OCI-LY1 (cell line): ENCODE measurements around the gene KIFAP3.

Source experiments
- H2AFZ ChIP-seq: fragments of 200-600 bp; sonication (generic), shearing (Covaris generic); 2 replicates; pipeline ENCODE4 v1.6.0; 2014; ENCODE audit warnings: antibody characterized with exemption, mild to moderate bottlenecking, low read length
- H3F3A ChIP-seq: fragments of 200-600 bp; sonication (generic), shearing (Covaris generic); 2 replicates; pipeline ENCODE4 v1.6.0; 2014; ENCODE audit warnings: mild to moderate bottlenecking, antibody characterized with exemption, low read length, moderate library complexity; ENCODE audit not compliant: insufficient read depth
- H3K27ac ChIP-seq: fragments of 200-600 bp; sonication (generic); 2 replicates; pipeline ENCODE4 v1.5.1; 2014; ENCODE audit warnings: low read length, mixed run types, mild to moderate bottlenecking, low read depth; ENCODE audit not compliant: poor library complexity, severe bottlenecking
- H3K27me3 ChIP-seq: fragments of 200-600 bp; sonication (generic); 2 replicates; pipeline ENCODE4 v1.6.0; 2014; ENCODE audit warnings: antibody characterized with exemption, mild to moderate bottlenecking, low read length, moderate library complexity; ENCODE audit not compliant: insufficient read depth
- H3K36me3 ChIP-seq: fragments of 200-600 bp; sonication (generic); 2 replicates; pipeline ENCODE4 v1.6.1; 2014; ENCODE audit warnings: mild to moderate bottlenecking, antibody characterized with exemption, low read length, moderate library complexity, mixed read lengths; ENCODE audit not compliant: insufficient read depth
- H3K4me1 ChIP-seq: fragments of 200-600 bp; sonication (generic); 2 replicates; pipeline ENCODE4 v1.5.1; 2014; ENCODE audit warnings: mild to moderate bottlenecking, low read length, moderate library complexity; ENCODE audit not compliant: insufficient read depth, severe bottlenecking
- H3K4me2 ChIP-seq: fragments of 200-600 bp; sonication (generic), shearing (Covaris generic); 2 replicates; pipeline ENCODE4 v1.6.1; 2014; ENCODE audit warnings: low read length
- H3K4me3 ChIP-seq: fragments of 200-600 bp; sonication (generic); 2 replicates; pipeline ENCODE4 v1.5.1; 2014; ENCODE audit warnings: low read length, low read depth, mild to moderate bottlenecking, mixed read lengths; ENCODE audit not compliant: poor library complexity, severe bottlenecking
- H3K79me2 ChIP-seq: fragments of 200-600 bp; shearing (Covaris generic); 2 replicates; pipeline ENCODE4 v1.6.1; 2016; ENCODE audit warnings: mixed run types, low read length, mixed read lengths; ENCODE audit not compliant: insufficient read depth
- H3K9ac ChIP-seq: fragments of 200-600 bp; sonication (generic), shearing (Covaris generic); 2 replicates; pipeline ENCODE4 v1.6.1; 2014; ENCODE audit warnings: mild to moderate bottlenecking, low read length, mixed read lengths
- H3K9me2 ChIP-seq: fragments of 200-600 bp; sonication (generic), shearing (Covaris generic); 2 replicates; pipeline ENCODE4 v1.6.1; 2014; ENCODE audit warnings: low read depth, mild to moderate bottlenecking, low read length, mixed read lengths
- H3K9me3 ChIP-seq: fragments of 200-600 bp; shearing (Covaris generic); 2 replicates; pipeline ENCODE4 v1.6.1; 2014; ENCODE audit warnings: low read length, mixed read lengths
- H4K20me1 ChIP-seq: fragments of 200-600 bp; sonication (generic), shearing (Covaris generic); 2 replicates; pipeline ENCODE4 v1.6.0; 2016; ENCODE audit warnings: mild to moderate bottlenecking, low read length; ENCODE audit not compliant: insufficient read depth
- CTCF ChIP-seq: fragments of 200-600 bp; sonication (generic), shearing (Covaris generic); IDR thresholded peaks from 2 replicates; pipeline ENCODE4 v1.5.1; 2017; ENCODE audit warnings: mild to moderate bottlenecking, antibody characterized with exemption, low read length, moderate library complexity, mixed read lengths
- EZH2 ChIP-seq: fragments of 200-600 bp; sonication (generic), shearing (Covaris generic); IDR thresholded peaks from 2 replicates; pipeline ENCODE4 v1.8.0; 2017; ENCODE audit warnings: borderline replicate concordance, mixed run types, mild to moderate bottlenecking, antibody characterized with exemption, low read length, moderate library complexity, mixed read lengths

The KIFAP3 gene

GRCh38 chr1:169946206-169946605 lies 128.3 kb downstream of the KIFAP3 start:
- H3K27me3 ChIP-seq, result no peaks in the 10 kb centered on the region
- H3K27ac ChIP-seq, result no peak overlapping the region
- no peak overlapping the region for H3K9ac ChIP-seq
- no peaks in the 10 kb centered on the region for H3F3A ChIP-seq
- H3K79me2 ChIP-seq, result no peaks in the 10 kb centered on the region
- no peaks in the 10 kb centered on the region for H3K4me1 ChIP-seq
- no peak for TF ChIP-seq EZH2
- no peak for TF ChIP-seq CTCF
- no peaks in the 10 kb centered on the region for H3K9me2 ChIP-seq
- no peaks in the 10 kb centered on the region for H3K9me3 ChIP-seq
- no peak overlapping the region for H3K4me2 ChIP-seq
- H2AFZ ChIP-seq, result no peak overlapping the region
- H3K4me3 ChIP-seq, result no peak overlapping the region
- H4K20me1 ChIP-seq, result no peaks in the 10 kb centered on the region; the same call in 1 of the 2 replicates
- no peaks in the 10 kb centered on the region for H3K36me3 ChIP-seq

- Histone ChIP-seq H3K79me2 (no peaks in the 10 kb centered on the region), H3F3A (no peaks in the 10 kb centered on the region), H3K36me3 (no peaks in the 10 kb centered on the region), H3K9me3 (no peaks in the 10 kb centered on the region), H3K4me2 (no peak overlapping the region), H3K4me3 (no peak overlapping the region), H3K9ac (no peak overlapping the region), H3K9me2 (no peaks in the 10 kb centered on the region), H3K27me3 (no peaks in the 10 kb centered on the region), H3K4me1 (no peaks in the 10 kb centered on the region), H4K20me1 (no peaks in the 10 kb centered on the region; the same call in 1 of the 2 replicates), H3K27ac (no peak overlapping the region), H2AFZ (no peak overlapping the region)
- TF ChIP-seq EZH2 (no peak), CTCF (no peak)
These were observed 129.3 kb downstream of the KIFAP3 start for GRCh38 chr1:169945181-169945580.

GRCh38 chr1:169944621-169945020 lies 129.9 kb downstream of the KIFAP3 start:
- Histone ChIP-seq H3K27me3 (no peaks in the 10 kb centered on the region), H3K4me1 (no peaks in the 10 kb centered on the region), H4K20me1 (no peaks in the 10 kb centered on the region), H3K79me2 (no peaks in the 10 kb centered on the region), H3F3A (no peaks in the 10 kb centered on the region), H3K9me3 (no peaks in the 10 kb centered on the region), H3K9ac (no peak overlapping the region), H3K4me3 (no peak overlapping the region), H3K9me2 (no peaks in the 10 kb centered on the region), H2AFZ (no peak overlapping the region), H3K4me2 (no peak overlapping the region), H3K27ac (no peak overlapping the region), H3K36me3 (no peaks in the 10 kb centered on the region)
- no peak for TF ChIP-seq CTCF
- TF ChIP-seq EZH2, result no peak
